HG03108 (cell line): ENCODE measurements around the gene TSEN54.
A peak's percentile ranks its signal among the peaks of the same experiment; 100 is the strongest.
"Not testable (repeated sequence)": the region's sequence is repeated elsewhere in the genome, so short reads cannot be mapped to it uniquely, and the experiment has no call there.

Experiments
- ATAC-seq: cut with Tn5 transposase; IDR thresholded peaks from one replicate; pipeline ENCODE4 v1.9.1; 2021; ENCODE audit warnings: moderate library complexity; ENCODE audit not compliant: unreplicated experiment

TSEN54 gene

DNA sequence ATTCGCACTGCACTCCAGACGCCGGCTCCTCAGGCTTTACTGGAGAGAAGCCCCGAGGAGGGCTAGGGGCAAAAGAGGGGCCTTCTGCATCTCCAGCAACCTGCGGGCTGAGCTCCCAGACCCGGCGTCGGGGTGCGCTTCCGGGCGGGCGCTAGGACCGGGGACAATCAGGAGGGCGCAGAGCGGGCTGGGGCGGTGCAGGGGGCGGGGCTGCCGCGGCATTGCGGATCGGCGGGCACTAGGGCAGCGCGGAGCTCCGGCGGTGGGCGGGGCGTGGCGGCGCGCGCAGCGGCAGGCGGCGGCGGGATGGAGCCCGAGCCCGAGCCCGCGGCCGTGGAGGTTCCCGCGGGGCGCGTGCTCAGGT lies at the start of gene TSEN54:
Gene TSEN54 (plus strand): TSS at position 274 of the 364 bp plus-strand sequence. CDS start 33 bp downstream, at position 307.
- ATAC-seq = peak; percentile 71

DNA sequence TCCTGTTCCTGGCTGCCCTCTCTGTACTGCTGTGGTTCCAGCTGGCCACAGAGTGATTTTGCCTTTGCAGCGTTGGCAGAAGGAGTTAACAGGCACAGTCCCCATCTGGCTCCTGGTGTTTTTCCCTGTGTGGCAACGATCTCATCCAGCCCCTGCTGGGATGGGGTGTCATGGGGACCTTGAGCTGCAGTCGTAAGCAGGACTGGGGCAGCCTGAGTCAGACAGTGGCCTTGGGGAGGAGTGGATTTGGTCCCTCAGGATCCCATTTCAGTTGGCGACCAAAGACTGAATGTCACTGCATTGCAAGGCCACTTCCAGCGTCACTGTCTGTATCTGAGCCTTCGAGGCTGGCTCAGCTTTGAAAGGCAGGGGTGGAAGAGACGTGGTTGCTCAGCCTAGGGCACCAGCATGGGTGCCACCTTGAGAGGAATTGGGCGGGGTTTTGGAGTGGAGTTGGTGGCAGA lies 48.0 kb upstream of the TSEN54 start:
- no peak for ATAC-seq

DNA sequence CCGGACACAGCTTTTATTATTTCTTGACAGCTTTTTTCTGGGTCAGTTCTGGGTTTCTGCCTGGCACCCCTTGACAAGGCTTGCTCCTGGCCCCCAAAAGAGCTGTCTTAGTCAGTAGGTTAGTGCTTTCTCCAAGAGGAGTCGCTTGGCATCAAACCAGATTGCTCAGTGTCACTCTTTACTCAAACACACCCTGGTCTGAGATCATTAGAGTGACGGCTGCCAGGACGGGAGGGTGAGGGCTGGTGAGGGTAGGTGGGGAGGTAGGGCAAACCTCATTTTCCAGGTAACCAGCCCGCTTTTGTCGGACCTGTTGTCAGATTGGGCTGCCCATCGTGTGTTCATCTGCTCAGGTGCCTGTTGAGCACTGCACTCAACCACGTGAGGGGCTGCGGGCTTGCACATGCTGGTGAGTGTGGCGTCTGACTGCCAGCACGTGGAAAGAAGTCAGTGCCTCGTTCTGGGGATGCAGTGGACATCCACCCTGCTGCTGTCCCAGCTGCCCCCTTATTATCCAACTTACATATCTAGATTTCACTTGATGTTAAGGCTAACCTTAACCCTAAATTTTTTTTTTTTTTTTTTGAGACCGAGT lies 47.5 kb upstream of the TSEN54 start:
- no peak for ATAC-seq

DNA sequence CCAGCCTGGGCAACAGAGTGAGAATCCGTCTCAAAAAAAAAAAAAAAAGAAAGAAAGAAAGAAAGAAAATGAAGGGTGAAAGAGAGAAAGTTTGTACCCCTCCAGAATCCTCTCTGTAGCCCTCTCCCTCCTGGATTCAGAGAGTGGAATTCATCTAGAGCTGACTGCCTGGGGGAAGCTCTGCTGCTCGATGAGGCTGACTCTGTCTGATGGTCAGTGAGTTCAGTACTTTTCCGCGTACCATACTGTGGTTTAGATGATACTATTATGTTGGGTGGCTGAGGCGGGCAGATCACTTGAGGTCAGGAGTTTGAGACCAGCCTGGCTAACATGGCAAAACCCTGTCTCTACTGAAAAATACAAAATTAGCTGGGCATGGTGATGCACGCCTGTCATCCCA lies 45.1 kb upstream of the TSEN54 start:
- no peak for ATAC-seq

DNA sequence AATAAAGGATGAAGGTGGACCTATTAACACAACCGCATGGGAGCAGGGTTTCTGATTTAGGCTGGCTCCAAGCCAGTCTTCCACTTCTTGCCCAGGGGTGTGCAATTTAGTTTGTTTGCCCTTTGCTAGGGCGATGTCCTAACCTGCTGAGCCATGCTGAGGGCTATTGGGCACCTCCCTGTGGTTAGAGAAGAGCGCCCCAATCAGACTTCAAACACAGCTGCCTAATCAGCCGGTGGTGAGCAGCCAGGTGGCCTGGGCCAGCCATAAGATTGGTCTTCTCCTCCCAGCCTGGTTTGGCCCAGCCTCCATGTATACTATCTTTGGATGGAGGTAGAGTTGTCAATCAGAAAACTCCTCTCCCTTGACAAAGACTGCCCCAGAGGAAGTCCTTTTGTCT lies 44.2 kb upstream of the TSEN54 start:
- ATAC-seq = no peak

DNA sequence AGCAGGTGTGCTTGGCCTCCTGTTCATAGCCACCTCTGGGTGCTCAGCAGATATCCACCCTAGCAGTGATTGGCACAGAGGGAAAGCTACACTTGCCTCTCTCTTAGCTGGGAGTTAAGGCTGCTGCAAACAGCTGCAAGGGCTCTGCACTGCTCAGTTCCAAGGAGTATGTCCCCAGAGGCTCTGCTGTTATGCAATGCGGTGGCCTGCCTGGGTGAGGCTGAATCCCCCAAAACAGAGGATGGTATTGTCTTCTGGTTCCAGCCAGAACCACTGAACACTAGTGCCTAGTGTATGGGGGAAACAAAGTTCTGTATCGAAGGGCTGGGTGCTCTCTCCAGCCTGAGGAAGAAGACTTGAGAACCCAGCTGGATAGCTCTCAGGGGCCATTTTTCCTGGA lies 43.1 kb upstream of the TSEN54 start:
- ATAC-seq = no peak

DNA sequence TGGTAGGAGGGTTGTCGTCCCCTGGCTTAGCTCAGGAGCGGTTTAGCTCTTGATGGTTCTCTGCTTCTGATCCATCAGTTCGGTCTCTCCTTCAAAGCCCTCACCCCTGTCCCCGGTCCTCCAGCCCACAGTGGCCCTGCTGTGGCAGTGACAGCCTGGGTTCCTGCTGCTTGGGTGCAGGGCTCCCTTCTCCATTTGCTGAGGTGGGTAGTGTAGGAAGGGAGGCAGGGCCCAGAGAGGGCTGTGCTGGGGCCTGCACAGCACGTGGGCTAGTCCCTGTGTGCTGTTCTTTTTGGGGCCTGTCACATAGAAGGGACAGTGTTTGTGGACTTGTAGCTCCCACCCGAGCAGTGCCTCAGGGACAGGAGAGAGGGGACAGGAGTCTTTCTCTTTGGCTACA lies 41.6 kb upstream of the TSEN54 start:
- ATAC-seq = no peak

DNA sequence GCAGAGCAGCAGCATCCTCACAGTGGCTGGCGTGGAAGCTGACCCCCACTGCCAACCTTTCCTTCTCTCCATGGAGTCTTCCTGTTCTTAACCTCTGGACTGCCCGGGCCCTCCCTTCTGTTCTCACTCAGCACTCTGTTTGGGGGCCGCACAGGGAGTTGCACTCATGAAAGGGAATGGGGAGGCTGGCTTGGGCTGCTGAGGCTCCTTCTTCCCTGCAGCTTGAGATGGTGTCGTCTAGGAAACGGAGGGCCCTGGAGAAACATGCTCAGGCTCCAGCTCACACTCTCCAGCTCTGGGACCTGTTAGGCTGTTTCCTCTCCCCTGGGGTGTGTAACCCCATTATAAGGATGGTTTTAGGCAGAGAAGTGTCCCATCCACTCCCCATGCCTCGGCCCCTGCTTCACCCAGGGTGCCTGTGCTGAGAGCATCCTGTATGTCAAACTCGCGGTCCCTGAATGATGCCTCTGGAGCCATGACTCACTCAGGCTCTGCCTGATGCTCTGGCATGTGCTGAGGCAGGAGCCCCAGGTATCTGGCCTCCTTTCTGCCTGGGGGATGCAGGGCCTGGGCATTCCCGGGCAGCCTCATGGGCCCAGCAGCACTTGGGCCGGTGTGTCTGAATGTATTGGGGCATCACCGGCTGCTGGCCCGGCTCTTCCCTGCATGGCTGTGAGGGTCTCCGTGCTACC lies 41.0 kb upstream of the TSEN54 start:
- no peak for ATAC-seq

DNA sequence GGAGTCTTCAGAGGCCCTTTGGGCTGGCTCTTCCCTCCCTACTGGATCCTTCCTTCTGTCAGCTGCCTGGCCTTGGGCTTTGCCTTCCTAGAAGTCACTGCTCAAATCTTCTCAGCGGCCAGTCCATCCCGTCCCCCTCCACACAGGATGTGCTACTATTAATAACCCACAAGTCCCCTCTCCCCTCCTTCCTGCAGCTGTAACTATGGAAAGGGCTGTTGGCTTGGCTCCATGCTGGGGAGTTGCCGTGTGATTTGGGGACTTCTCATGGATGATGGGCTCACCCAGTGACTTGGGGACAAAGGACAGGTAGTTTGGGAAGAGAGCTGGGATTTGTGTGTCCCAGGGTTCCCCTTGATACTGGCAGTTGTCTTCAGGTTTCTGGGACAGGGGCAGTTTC lies 40.5 kb upstream of the TSEN54 start:
- ATAC-seq = no peak

DNA sequence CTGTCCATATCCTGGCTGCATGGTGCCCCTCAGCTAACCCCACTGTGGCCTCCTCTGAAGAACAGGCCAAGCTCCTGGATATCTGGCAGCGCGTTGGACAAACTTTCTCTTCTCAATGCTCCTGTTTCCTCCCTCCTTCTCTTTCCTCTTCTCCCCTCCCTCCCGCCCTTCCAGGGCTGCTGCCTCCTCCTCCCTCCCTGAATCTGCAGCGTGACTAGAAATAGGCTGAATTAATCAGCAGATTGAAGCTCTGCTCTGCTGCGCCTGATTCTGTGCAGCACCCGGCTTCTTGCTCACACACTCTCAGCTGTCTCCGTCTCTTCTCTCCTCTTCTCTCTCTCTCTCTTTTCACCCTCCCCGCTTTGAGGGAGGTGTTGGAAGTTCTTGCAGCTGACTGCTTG lies 40.1 kb upstream of the TSEN54 start:
- no peak for ATAC-seq

DNA sequence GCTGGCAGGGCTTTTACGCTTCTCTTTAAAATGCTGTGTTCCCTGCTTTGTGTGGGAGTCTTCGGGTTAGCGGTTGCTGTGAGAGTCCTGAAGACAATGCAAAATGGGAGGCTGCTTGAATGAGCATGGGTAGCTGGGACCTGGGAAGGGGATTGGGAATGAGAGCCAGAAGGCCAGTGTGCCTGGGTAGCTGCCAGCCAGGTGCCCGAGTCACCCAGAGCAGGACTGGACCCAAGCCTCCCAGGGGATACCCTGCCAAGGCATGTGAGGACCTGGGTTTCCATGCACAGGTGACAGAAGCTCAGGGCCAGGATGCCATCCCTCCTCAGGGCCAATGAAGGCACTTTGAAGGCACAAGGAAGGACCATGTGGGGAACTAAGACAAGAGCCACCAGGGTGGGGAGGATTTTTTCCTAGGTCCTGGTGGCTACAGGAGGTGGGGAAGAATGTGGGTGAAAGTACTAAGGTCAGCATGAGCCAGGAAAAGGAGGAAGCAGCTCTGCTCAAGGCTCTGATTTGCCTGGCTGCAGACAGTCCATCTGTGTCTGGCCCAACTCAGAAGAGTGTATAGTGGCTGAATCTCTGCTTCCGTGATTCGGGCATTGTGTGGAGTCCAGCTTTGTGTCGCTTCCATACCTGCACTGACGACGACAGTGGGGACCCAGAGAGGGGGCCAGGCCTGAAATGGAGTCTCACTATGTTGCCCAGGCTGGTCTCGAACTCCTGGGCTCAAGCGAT lies 39.4 kb upstream of the TSEN54 start:
- no peak for ATAC-seq

DNA sequence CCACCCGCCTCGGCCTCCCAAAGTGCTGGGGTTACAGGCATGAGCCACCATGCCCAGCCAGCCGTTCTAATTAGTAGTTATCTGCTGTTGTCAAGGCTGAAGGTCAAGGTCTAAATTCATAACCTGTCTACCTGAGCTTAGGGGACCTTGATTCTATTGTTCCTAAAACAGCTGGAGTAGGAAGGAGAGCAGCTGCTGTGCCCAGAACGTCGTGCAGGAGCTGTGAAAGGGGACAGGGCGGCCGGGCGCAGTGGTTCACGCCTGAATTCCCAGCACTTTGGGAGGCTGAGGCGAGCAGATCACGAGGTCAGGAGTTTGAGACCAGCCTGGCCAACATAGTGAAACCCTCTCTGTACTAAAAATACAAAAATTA lies 38.9 kb upstream of the TSEN54 start:
- ATAC-seq = not testable (repeated sequence)

DNA sequence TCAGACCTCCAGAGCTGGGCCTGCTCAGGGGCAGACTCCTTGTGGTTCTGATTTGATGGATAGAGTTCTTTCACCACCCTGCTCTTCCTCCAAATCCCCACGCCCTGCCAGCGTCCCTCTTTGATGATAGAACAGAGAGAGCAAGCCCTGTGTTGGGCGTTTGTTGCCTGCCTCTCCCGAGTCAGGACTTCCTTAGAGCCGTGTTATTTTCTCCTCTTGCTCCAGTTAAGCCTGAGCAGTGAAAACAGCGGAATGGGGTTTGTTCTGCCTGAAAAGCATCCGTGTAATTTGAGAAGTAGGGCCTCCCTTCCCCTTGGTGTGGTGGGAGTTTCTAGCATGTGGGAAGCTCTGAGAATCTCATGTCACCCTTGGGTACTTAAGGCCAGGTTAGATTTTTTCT lies 37.8 kb upstream of the TSEN54 start:
- ATAC-seq = no peak

DNA sequence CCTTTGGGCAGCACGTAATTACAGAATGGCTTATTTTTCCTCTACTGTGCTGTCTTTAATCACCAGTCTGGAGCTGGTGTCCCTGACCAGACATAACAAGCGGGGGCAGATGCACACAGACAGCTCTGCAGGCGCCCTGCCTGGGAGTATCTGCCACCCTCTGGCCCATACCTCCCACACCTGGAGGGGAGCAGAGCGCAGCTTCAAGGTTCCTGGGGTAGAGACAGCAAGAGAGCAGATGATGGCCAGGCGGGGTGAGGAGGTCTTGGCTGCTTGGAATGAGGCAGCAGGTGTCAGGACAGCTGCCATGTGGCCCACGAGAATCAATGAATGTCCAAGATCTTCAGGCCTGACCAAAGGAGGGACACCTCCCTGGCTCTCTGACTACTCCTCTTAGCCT lies 36.0 kb upstream of the TSEN54 start:
- ATAC-seq = no peak

DNA sequence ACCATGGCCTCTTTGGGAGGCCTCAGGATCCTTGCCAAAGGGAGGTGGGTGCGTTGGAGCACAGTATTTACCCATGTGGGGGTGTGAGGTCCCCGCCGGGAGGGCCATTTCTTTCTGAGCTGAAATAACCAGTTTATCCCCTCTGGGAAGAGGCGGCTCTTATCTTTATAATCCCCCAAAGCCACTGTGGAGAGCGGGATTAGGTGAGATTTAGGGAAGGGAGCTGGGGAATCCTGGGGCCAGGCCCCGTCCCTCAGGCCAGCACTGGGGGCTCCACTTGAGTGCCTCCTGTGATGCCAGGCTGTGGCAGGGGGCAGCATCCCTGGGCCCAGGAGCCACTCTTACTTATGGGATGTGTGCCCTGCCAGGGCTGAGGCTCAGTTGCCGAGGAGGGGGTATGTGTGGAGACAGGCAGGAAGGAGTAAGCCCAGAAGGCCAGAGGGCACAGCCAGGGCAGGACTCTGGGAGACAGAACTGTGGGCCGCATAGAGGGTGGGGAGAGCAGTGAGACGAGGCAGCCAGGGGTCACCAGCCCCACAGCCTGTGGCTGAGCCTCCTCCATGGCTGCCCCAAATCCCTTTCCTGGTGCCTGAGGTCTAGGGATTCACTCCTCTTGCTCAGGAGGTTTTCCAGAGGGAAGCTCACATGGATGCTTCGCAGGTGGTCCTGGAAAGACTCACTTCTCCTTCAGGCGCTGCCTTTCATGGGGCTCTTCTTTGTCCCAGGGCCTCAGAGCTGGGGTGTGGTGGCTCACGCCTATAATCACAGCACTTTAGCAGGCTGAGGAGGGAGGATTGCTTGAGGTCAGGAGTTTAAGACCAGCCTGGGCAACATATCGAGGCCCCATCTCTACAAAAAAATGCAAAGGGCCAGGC lies 34.9 kb upstream of the TSEN54 start:
- no peak for ATAC-seq

DNA sequence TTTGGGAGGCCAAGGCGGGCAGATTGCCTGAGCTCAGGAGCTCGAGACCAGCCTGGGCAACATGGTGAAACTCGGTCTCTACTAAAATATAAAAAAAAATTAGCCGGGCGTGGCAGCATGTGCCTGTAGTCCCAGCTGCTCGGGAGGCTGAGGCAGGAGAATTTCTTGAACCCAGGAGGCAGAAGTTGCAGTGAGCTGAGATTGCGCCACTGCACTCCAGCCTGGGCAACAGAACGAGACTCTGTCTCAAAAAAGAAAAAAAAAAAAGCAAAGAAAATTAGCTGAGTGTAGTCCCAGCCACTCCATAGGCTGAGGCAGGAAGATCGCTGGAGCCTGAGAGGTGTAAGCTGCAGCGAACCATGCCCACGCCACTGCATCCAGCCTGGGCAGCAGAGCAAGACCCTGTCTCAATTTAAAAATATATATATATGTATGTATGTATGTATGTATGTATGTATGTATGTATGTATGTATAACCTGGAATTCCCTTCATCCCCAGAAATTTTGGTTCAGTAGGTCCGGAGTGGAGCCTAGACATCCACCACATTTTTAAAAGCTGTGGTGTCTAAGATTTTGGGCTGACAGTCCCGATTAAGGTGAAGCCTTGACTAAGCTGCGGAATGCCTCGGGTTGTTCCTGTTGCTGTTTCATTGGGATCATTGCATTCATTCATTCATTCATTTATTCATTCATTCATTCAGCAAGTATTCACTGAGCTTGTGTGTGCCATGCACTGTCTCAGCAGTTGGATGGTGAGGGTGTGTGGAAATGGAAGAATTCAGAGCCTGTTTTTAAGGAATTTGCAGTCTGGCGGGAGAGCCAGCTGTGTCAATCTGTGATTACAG lies 34.0 kb upstream of the TSEN54 start:
- ATAC-seq = no peak

DNA sequence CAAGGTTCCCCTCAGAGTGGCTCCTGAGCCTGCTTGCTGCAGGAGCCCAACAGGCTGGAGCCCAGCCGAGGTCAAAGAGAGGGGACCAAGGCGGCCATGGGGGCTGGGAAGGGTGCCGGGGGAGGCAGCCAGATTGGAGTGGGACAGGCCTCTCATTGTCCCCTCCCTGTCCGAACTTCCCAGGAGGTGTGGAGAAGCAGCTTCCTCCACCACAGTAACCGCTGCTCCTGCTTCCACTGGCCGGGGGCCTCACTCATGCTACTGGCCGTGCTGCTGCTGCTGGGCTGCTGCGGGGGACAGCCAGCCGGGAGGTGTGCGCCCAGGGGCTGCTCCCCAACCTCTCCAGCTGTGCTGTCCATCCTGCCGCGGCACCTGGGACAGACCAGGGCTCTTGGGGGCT lies 30.6 kb upstream of the TSEN54 start:
- no peak for ATAC-seq

DNA sequence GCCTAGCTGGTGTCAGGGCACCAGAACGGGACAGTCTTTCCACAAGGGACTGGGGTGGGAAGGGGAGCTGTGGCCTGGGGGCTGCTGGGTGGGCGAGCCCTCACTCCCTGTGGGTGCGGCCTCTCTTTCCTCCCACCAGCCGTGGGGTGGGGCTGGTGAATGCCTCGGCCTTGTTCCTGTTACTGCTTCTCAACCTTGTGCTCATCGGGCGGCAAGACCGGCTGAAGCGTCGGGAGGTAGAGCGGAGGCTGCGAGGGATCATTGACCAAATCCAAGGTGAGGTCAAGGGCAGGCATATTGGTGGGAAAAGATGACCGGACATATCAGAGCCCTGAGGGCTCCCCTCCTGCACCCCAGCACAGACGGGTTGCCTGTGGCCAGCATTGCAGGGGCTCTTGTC lies 30.2 kb upstream of the TSEN54 start:
- ATAC-seq = no peak

DNA sequence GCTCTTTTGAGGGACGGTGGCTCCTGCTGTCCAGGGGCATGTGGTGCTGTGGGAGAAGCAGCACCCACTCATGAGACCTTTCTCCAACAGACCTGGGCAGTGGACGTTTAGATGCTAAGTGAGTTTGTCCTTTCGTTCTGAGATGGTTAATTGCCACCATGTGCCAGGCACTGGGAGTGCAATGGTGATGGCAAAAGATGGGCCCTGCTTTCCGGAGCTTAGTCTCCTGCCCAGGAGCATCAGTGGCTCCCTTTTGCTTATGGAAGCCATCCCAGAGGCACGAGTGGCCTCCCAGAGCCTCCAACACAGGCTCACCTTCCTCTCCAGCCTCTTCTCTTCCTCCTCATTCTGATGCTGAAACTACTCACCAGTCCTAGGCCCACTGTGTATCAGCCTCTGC lies 29.4 kb upstream of the TSEN54 start:
- ATAC-seq = no peak

DNA sequence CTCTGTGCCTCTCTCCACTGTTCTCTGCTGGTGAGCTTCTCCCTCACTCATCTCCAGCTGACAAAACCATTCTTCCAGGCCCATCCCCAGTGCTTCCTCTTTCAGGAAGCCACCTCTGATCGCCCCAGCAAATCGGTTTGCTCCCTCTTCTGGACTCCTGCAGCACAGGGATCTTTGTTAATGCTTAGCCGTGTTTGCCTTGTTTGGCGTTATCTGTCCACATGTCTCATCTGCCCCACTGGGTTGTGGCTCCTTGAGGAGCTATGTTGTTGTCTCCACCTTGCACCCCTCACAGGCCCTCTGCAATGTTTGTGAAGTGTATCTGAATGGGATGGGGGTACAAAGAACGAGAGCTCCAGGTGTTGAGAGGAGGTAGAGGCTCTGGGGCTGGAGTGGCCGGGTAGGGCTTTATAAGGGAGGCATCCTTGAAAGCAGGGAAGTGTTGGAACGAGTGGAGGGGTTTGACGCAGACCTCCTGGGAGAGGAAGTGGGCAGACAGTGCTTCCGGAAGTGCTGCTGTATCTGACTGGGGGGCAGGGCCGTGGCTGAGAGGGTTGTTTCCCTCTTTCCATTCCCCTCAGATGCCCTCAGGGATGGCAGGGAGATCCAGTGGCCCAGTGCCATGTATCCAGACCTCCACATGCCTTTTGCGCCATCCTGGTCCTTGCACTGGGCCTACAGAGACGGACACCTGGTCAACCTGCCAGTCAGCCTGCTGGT lies 28.8 kb upstream of the TSEN54 start:
- ATAC-seq = no peak
